Ascending aorta (tissue), 2 donors: ENCODE data around the gene ZAP70. TPM values are rescaled to one million over a fixed set of nuclear protein-coding genes. Genes with fewer than 3 reads are reported as not detected.

Experiments used
- DNase-seq, 2 donors: peaks; one replicate each; pipeline ENCODE4 v3.0.0-alpha.2; 2019; ENCODE audit warnings: low spot score in 2 of 2
- H3K27ac ChIP-seq, 2 donors: fragments of 200-600 bp; sonication (generic); one replicate each; pipeline ENCODE4 v1.5.1; 2016 to 2017; ENCODE audit warnings: mild to moderate bottlenecking in 1 of 2
- H3K27me3 ChIP-seq: fragments of 200-600 bp; sonication (generic); one replicate; pipeline ENCODE4 v1.5.1; 2017
- H3K36me3 ChIP-seq, 2 donors: fragments of 200-600 bp; sonication (generic); one replicate each; pipeline ENCODE4 v1.5.1; 2016
- H3K4me1 ChIP-seq, 2 donors: fragments of 200-600 bp; sonication (generic); one replicate each; pipeline ENCODE4 v1.5.1; 2016 to 2017; ENCODE audit warnings: mild to moderate bottlenecking in 1 of 2
- H3K4me3 ChIP-seq, 2 donors: fragments of 200-600 bp; sonication (generic); one replicate each; pipeline ENCODE4 v1.5.1; 2016 to 2017; ENCODE audit warnings: mild to moderate bottlenecking in 1 of 2
- H3K9me3 ChIP-seq, 2 donors: fragments of 200-600 bp; sonication (generic); one replicate each; pipeline ENCODE4 v1.5.1; 2016
- CTCF ChIP-seq, 3 experiments: fragments of 200-600 bp in 2 of 3; fragments of 450-650 bp in 1 of 3; sonication (generic) in 2 of 3; IDR thresholded peaks; one replicate each; pipeline ENCODE4 v1.5.1; 2016 to 2019; ENCODE audit warnings: antibody characterized with exemption in 3 of 3, mild to moderate bottlenecking in 1 of 3, moderate library complexity in 1 of 3
- intact Hi-C: fragments of 100-400 bp; cut with DNase I; formaldehyde crosslinking; loops from one replicate; pipeline ENCODE4 v1.15.1; 2023
- total RNA-seq: library from RNA; depleted of rRNA; stranded (reverse); fragments of >200 nt; gene quantifications from one replicate; pipeline ENCODE4 v1.1.0, GENCODE V29; 2016

Gene ZAP70
- total RNA-seq, 1 donor from 2014 or later = 2.7 TPM

GRCh38 chr2:97730245-97730644, 16.9 kb downstream of the ZAP70 start:
- Histone ChIP-seq H3K27me3 (no peaks in the 10 kb centered on the region), H3K4me1 (no peaks in the 10 kb centered on the region), H3K27ac (no peak overlapping the region), H3K4me3 (no peak overlapping the region), H3K36me3 (no peaks in the 10 kb centered on the region), H3K9me3 (peaks cover 4 to 8% of the 10 kb centered on the region in 2 donors)
- DNase-seq = no peak
- no peak for TF ChIP-seq CTCF (IDR thresholded peaks at IDR 0.05)
- intact Hi-C loops = no loop called here

- H3K4me3 ChIP-seq = no peak overlapping the region
- intact Hi-C loops = no loop called here
- no peaks in the 10 kb centered on the region for H3K36me3 ChIP-seq
- H3K27me3 ChIP-seq = no peaks in the 10 kb centered on the region
- H3K27ac ChIP-seq = no peak overlapping the region
- H3K9me3 ChIP-seq = peaks cover 4 to 8% of the 10 kb centered on the region in 2 donors
- DNase-seq = peak in 1 of 2 donors; percentile 19
- no peak for TF ChIP-seq CTCF (IDR thresholded peaks at IDR 0.05)
- H3K4me1 ChIP-seq = no peaks in the 10 kb centered on the region
Measured at GRCh38 chr2:97731274-97732020, 18.1 kb downstream of the ZAP70 start.

- intact Hi-C loops = no loop called here
- H3K36me3 ChIP-seq = no peaks in the 10 kb centered on the region
- H3K4me1 ChIP-seq = no peaks in the 10 kb centered on the region
- no peak overlapping the region for H3K4me3 ChIP-seq
- no peak for TF ChIP-seq CTCF (IDR thresholded peaks at IDR 0.05)
- H3K27ac ChIP-seq = no peak overlapping the region
- DNase-seq = peak in 1 of 2 donors; percentile 55
- no peaks in the 10 kb centered on the region for H3K27me3 ChIP-seq
- peaks cover 4 to 8% of the 10 kb centered on the region in 2 donors for H3K9me3 ChIP-seq
Measured at GRCh38 chr2:97732436-97733340, 19.3 kb downstream of the ZAP70 start.

GRCh38 chr2:97733341-97734035, 20.1 kb downstream of the ZAP70 start:
- TF ChIP-seq CTCF (IDR thresholded peaks at IDR 0.05) = no peak
- H3K4me1 ChIP-seq = no peaks in the 10 kb centered on the region
- peak in 1 of 2 donors; percentile 24 for DNase-seq
- H3K36me3 ChIP-seq = no peaks in the 10 kb centered on the region
- H3K27ac ChIP-seq = no peak overlapping the region
- H3K4me3 ChIP-seq = no peak overlapping the region
- peaks cover 4 to 8% of the 10 kb centered on the region in 2 donors for H3K9me3 ChIP-seq
- intact Hi-C loops = no loop called here
- H3K27me3 ChIP-seq = no peaks in the 10 kb centered on the region
